IPS-20b (cell line): ENCODE results near the gene PDE11A.

Experiments used
- H3K27ac ChIP-seq: one replicate; pipeline ENCODE4 v1.5.1; 2013; ENCODE audit warnings: low read length
- H3K27me3 ChIP-seq: 2 replicates; pipeline ENCODE4 v1.6.1; 2013; ENCODE audit warnings: mild to moderate bottlenecking, low read length, inconsistent platforms; ENCODE audit not compliant: insufficient read depth
- H3K36me3 ChIP-seq: 2 replicates; pipeline ENCODE4 v1.6.1; 2013; ENCODE audit warnings: low read depth, mild to moderate bottlenecking, inconsistent platforms, low read length, moderate library complexity; ENCODE audit not compliant: insufficient read depth
- H3K4me1 ChIP-seq: 2 replicates; pipeline ENCODE4 v1.6.1; 2013; ENCODE audit warnings: mild to moderate bottlenecking, control low read depth, inconsistent platforms, low read length, moderate library complexity; ENCODE audit not compliant: insufficient read depth
- H3K4me3 ChIP-seq: 2 replicates; pipeline ENCODE4 v1.5.1; 2013; ENCODE audit warnings: mild to moderate bottlenecking, low read length, inconsistent platforms
- H3K9ac ChIP-seq: 2 replicates; pipeline ENCODE4 v1.6.1; 2013; ENCODE audit warnings: low read depth, mild to moderate bottlenecking, inconsistent platforms, low read length, moderate library complexity
- H3K9me3 ChIP-seq: 2 replicates; pipeline ENCODE4 v1.6.1; 2013; ENCODE audit warnings: mild to moderate bottlenecking, low read depth, low read length, inconsistent platforms; ENCODE audit not compliant: insufficient read depth

The PDE11A gene

DNA sequence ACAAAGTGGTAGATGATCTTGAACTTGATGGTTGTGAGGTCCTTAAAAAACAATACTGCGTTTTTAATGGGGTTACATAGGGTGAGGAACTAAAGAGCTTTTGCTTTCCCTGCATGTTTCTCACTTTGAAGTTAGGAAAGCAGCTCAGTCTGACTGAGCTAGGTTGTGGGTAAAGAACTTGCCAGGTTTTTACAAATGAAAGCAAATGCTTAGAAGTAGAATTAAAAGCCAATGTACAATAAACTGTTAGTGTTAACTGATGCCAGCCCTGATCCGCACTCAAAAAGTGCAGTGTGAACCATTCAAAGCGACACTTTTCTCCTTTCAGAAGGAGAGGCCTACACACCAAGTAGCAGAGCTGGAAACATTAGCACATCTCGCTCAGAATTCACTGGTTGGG, 409.7 kb downstream of the PDE11A start:
- Histone ChIP-seq H3K27ac (no peak overlapping the region), H3K4me3 (no peak overlapping the region), H3K27me3 (peaks cover 73% of the 10 kb centered on the region), H3K36me3 (no peaks in the 10 kb centered on the region), H3K4me1 (peaks cover 10% of the 10 kb centered on the region; the same call in 1 of the 2 replicates), H3K9ac (no peak overlapping the region), H3K9me3 (no peaks in the 10 kb centered on the region)

DNA sequence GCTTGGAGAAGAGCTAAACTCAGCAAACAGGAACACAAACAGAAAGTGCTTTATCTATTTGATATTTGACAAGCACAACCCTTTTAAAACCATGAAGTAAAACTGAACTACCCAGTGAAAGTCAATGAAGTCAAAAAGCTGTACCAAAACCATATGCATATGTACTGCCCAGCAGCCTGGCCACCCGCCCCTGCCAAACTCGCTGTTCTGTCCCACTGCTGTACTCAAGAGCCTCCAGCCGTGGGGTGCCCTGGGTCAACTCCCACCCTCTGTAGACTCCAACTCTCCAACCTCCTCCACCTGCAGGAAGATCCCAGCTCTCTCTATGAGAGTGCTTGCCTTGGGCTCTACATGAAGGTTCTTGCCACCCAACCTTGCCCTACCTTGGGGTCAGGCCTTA, 411.8 kb downstream of the PDE11A start:
- H3K9ac ChIP-seq: no peak overlapping the region
- peaks cover 73% of the 10 kb centered on the region for H3K27me3 ChIP-seq
- H3K4me3 ChIP-seq: no peak overlapping the region
- no peaks in the 10 kb centered on the region for H3K9me3 ChIP-seq
- H3K36me3 ChIP-seq: no peaks in the 10 kb centered on the region
- H3K4me1 ChIP-seq: peaks cover 10% of the 10 kb centered on the region; the same call in 1 of the 2 replicates
- H3K27ac ChIP-seq: no peak overlapping the region

DNA sequence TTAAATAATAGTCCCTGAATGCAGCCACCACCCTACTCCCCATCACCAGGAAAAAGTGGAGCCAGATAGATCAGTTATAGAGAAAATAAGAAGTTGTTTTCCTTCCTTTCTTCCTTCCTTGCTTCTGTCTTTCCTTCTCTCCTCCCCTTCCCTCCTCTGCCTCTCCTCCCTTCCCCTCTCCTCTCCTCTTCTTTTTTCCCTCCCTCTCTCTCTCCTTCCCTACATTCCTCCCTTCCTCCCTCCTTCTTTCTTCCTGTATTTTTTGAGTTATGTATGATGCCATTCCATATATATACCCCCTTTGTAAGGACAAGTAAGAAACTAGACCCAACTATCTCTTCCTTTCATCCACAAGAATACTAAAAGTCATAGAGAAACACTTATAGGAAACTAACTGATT, 414.3 kb downstream of the PDE11A start:
- Histone ChIP-seq H3K4me1 (peaks cover 15% of the 10 kb centered on the region; the same call in 1 of the 2 replicates), H3K27ac (no peak overlapping the region), H3K9me3 (no peaks in the 10 kb centered on the region), H3K27me3 (peaks cover 55% of the 10 kb centered on the region), H3K36me3 (no peaks in the 10 kb centered on the region), H3K4me3 (no peak overlapping the region), H3K9ac (no peak overlapping the region)

DNA sequence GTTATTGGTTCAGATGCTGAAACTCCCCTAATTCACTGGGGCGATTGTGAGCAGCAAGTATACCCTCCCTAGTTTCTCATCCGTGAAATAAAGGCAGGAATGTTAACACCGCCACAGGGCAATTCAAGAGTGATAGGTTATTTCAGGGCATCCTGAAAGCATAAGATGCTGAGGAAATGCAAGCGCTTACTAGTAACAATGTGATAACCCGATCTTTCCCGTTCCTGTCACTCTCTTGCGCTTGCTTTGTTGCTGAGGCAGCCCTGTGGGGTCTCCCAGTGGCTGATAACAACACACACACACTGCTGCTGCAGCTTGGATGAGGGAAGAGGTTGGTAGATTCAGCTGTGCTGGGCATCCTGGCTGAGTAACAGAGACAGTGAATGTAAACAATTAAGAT, 420.7 kb downstream of the PDE11A start:
- Histone ChIP-seq H3K9ac (no peak overlapping the region), H3K4me1 (peaks cover 21% of the 10 kb centered on the region), H3K27ac (no peak overlapping the region), H3K27me3 (peaks cover 2% of the 10 kb centered on the region; the same call in 1 of the 2 replicates), H3K9me3 (no peaks in the 10 kb centered on the region), H3K36me3 (no peaks in the 10 kb centered on the region), H3K4me3 (no peak overlapping the region)

DNA sequence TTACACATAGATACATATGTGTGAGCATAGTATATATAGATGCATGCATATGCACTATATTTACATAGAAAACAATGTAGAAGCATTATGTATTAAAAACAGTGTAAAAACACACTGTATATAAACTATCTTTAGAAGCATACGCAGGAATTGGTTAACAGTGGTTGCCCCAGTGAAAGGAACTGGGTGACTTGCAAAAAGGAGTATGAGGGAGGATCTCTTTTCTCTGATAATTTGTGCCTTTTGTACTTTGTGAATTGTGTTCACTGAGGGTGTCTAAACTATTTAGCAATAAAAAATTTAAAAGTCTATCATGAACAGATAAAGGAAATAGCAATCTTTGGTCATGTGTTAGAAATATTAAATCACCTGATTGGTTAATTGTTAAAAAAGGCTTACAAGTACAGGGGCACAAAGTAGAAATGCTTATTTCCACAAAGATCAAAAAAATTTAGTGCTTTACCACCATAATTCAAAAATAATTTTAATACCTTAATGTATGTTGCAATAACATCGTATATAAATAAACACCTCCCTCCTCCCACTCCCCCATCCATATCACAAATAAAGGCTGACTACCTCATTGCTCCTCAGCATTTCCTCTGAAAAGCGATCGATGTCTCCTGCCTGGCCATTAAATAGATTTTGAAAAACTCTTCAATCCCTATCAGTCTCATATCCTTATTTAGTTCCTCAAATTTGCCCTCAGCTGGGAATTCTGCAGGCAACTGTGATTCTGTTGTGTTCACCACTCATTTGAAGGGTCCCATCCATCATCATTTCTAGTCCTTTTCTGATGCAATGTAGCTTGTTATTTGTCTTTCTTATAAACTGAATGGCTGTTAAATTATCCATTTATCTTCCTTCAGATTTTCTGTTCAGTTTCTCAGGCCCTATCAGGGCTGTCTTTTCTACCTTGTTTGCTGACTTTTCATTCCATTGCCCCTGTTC, 422.7 kb downstream of the PDE11A start:
- Histone ChIP-seq H3K9ac (no peak overlapping the region), H3K4me1 (peaks cover 21% of the 10 kb centered on the region), H3K27ac (no peak overlapping the region), H3K27me3 (no peaks in the 10 kb centered on the region), H3K4me3 (no peak overlapping the region), H3K36me3 (no peaks in the 10 kb centered on the region), H3K9me3 (no peaks in the 10 kb centered on the region)

DNA sequence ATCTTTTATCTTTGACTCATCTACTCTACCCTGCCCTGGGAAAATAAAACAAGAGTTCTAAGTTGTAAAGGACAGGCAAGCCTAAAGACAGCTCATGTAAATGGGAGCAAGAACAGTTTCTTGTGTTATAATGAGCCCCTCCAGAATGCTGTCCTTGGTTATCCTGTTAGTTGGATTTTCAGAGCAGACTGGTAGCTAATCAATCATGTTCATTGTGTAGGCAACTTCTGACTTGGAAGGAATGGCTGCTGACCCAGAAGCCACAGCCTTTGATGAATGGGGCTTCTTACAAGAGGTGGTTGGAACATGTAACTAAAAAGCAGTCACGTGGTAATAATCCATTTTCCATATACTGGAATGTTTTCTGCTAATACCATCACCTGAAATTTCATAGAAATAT, 425.8 kb downstream of the PDE11A start:
- no peak overlapping the region for H3K4me3 ChIP-seq
- no peak overlapping the region for H3K27ac ChIP-seq
- no peaks in the 10 kb centered on the region for H3K9me3 ChIP-seq
- H3K4me1 ChIP-seq: peaks cover under 1% of the 10 kb centered on the region; the same call in 1 of the 2 replicates
- H3K27me3 ChIP-seq: no peaks in the 10 kb centered on the region
- H3K36me3 ChIP-seq: no peaks in the 10 kb centered on the region
- no peak overlapping the region for H3K9ac ChIP-seq

DNA sequence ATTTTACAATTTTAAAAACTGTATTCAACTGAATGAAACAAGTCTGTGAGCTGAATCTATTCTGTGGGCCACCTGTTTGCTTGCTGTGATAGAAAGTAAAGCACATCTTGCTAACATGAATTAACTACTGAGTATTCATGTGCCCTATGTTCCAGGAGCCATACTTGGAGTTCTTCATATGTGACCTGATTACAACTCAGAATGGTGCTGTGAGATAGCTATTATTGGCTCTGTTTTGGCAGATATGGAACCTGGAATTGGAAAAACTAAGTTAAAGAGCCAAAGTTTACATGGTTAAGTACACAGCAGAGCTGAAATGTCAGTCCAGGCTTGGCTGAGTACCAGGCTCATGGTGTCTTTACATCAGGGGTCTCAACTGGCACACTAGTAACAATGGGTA, 426.3 kb downstream of the PDE11A start:
- Histone ChIP-seq H3K27me3 (no peaks in the 10 kb centered on the region), H3K9me3 (no peaks in the 10 kb centered on the region), H3K36me3 (no peaks in the 10 kb centered on the region), H3K4me1 (no peaks in the 10 kb centered on the region), H3K27ac (no peak overlapping the region), H3K9ac (no peak overlapping the region), H3K4me3 (no peak overlapping the region)

DNA sequence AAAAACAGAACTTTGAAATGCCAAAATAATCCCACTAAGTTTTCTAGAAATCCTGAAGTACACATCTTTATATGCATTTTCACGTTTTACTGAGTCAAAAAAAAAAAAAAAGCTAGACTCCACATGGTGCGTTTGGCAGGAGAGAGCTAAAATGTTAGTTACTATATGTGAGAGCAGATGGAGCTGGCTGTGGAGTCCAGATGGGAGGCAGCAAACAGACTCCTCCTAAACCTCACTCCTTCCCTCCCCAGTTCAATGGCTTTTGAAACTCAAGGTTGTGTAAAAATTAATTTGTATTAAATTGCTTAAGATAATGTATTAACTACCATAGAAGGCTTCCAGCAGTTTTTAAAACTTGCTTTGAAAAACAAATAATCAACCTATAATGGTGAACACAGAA, 431.2 kb downstream of the PDE11A start:
- Histone ChIP-seq H3K9ac (no peak overlapping the region), H3K27me3 (no peaks in the 10 kb centered on the region), H3K27ac (no peak overlapping the region), H3K4me3 (no peak overlapping the region), H3K36me3 (no peaks in the 10 kb centered on the region), H3K4me1 (no peaks in the 10 kb centered on the region), H3K9me3 (no peaks in the 10 kb centered on the region; the same call in 1 of the 2 replicates)

DNA sequence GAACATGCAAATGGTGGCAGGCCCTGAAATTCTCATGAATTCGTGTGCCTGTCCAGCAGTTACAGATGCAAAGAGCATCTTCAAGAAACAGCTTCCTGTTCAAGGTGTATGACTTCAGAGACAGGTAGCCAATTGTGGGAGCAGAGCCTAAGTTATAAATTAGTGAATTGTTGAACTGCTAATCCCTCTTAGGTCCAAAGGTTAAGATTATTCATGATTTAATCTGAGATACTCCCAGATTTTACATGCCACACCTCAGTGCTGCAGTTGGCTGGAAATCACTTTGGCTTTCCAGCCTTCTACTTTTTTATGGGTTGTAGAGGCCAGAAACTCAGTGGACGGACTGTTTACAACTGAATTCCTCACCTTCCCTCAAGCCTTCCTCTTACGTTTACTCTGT, 432.2 kb downstream of the PDE11A start:
- H3K27me3 ChIP-seq: no peaks in the 10 kb centered on the region
- no peak overlapping the region for H3K9ac ChIP-seq
- H3K4me3 ChIP-seq: no peak overlapping the region
- H3K36me3 ChIP-seq: no peaks in the 10 kb centered on the region
- H3K4me1 ChIP-seq: no peaks in the 10 kb centered on the region
- no peaks in the 10 kb centered on the region; the same call in 1 of the 2 replicates for H3K9me3 ChIP-seq
- no peak overlapping the region for H3K27ac ChIP-seq

DNA sequence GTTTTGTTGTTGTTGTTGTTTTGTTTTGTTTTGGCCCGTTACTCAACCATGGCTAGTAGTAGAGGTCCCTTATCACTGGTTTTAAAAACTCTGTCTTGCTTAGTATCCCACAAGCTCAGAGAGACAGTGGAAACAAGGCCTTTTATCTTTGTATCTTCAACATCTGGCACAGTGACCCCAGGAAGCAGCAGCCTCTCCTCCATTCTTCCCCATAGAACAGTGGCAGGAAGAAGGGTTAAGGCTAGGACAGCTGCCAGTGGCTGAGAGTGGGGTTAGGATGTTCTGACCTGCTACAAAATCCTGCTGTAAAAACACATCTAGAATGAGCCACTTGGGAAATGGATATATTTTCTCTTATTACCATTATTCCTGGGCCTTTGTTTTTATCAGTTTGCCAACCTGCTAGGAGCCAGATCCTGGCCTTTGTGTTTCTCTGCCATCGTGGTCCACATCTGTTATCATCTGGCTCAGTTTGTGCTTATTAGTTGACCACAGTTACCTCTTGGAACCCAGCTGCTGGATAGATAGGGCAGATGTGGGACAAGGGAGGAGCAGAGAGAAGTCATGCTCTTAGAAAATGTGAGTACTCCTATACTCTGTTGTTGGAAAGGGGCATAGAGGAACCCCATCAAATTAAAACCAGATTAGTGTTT, 433.2 kb downstream of the PDE11A start:
- Histone ChIP-seq H3K27me3 (no peaks in the 10 kb centered on the region), H3K4me1 (no peaks in the 10 kb centered on the region), H3K36me3 (no peaks in the 10 kb centered on the region), H3K9me3 (no peaks in the 10 kb centered on the region; the same call in 1 of the 2 replicates), H3K27ac (no peak overlapping the region), H3K9ac (no peak overlapping the region), H3K4me3 (no peak overlapping the region)

DNA sequence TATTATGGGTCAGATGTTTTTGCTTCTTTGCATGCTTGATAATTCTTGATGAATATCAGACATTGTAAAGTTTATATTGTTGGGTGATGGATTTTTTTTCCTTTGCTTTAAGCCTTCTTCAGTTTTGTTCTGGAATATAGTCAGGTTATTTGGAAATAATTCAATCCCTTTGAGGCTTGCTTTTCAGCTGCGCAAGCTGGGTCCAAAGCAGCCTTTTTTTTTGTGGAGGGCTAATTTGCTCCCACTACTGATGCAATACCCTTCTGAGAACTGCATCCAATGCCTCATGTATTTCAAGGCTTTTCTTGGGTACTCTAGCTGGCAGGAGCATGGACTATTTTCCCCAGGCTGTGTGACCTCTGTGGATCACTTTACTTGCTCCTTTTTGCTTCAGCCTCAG, 434.1 kb downstream of the PDE11A start:
- no peaks in the 10 kb centered on the region for H3K27me3 ChIP-seq
- no peaks in the 10 kb centered on the region; the same call in 1 of the 2 replicates for H3K9me3 ChIP-seq
- no peak overlapping the region for H3K27ac ChIP-seq
- H3K9ac ChIP-seq: no peak overlapping the region
- no peaks in the 10 kb centered on the region for H3K36me3 ChIP-seq
- no peak overlapping the region for H3K4me3 ChIP-seq
- H3K4me1 ChIP-seq: peaks cover 4% of the 10 kb centered on the region; the same call in 1 of the 2 replicates

DNA sequence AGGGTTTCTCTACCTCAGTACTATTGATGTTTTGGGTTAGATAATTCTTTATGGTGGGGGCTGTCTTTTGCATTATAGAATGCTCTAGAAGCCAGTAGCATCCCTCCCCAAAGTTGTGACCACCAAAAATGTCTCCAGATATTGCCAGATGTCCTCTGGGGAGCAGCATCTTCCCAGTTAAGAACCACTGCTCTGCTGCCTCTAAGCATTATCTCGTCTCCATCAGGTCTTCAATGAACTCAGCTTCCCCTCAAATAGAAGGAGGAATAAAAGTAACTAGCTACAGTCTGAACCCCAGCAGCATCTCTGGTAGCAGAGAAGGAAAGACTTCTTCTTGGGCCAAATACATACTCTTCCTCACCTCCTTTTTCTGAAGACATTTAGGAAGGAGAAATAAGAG, 435.9 kb downstream of the PDE11A start:
- H3K27ac ChIP-seq: no peak overlapping the region
- H3K4me1 ChIP-seq: peaks cover 4% of the 10 kb centered on the region; the same call in 1 of the 2 replicates
- H3K9me3 ChIP-seq: no peaks in the 10 kb centered on the region; the same call in 1 of the 2 replicates
- no peak overlapping the region for H3K9ac ChIP-seq
- H3K4me3 ChIP-seq: no peak overlapping the region
- H3K27me3 ChIP-seq: no peaks in the 10 kb centered on the region
- H3K36me3 ChIP-seq: no peaks in the 10 kb centered on the region
